ENCODE results near the gene KCNMA1.
A peak's percentile ranks its signal among the peaks of the same experiment; 100 is the strongest.

The KCNMA1 gene

DNA sequence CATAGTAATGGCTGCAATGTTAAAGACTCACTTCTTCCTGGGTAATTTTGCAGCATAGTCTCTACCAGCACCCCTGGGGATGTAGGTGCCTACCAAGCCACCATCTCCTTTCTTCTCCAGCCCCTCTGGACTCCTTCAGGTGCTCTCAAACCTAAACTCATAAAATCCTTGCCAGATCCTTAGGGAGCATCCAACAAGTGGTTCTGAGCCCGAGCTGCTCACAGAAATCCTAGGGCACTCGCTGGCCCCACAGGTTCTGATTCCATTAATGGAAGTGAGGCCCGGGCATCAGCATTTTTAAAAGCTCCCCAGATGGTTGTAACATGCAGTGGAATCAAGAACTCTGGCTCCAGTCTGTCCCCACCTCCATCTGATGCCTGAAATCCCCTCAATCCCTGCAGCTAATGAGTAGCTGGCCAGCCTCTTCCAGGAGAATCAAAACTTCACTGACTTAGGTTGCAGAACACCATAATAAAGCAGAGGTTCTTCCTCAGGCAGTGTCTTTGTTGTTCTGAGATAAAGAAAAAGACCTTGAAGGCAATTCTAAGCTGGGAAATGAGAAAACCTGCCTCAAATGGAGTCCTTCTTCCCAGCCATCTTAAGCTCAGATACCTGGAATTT is 336.8 kb downstream of the KCNMA1 start:
- H3K27ac ChIP-seq, result no peak overlapping the region
- TF ChIP-seq ZFX (IDR thresholded peaks at IDR 0.05; ENCODE audit: borderline replicate concordance) (no peak), CTCF (IDR thresholded peaks at IDR 0.05) (no peak)

DNA sequence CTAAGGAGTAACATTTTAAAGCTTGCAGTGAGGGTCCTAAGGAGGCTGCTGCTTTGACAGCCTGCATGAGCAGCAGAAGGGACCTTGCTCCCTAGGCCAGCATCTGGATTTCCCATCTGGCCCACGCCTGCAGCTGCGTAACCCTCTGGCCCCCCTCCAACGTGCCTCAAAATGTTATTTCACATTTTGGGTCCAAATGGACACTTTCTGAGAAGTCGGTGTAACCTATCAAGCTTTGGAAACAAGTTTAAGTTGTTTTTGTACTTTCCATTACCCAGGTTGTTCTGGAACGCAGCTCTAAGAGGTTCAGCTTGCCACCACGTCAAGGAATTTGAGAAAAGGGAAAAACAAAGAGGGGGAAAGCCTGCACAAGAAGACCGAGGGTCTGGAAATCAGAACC is 338.3 kb downstream of the KCNMA1 start:
- H3K27ac ChIP-seq, result no peak overlapping the region
- no peak for TF ChIP-seq ZFX (IDR thresholded peaks at IDR 0.05; ENCODE audit: borderline replicate concordance)
- TF ChIP-seq CTCF (IDR thresholded peaks at IDR 0.05), result no peak

DNA sequence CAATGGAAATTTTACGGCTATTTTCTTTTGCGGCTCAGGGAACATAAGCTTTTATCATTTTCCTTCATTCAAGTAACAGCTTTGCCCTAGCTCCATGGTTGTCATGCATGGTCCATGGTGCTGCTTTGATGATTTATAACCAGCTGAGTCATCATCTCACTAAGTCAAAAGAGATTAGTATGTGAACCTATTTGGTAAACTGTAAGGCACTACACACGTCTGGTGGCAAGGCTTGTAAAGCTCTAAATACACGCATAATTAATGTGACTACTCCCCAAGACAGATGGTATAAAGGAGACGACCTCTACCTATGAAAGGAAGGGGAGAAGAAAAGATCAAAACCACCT is 340.2 kb downstream of the KCNMA1 start:
- H3K27ac ChIP-seq, result peak overlapping the region; percentile 19; the same call in 1 of the 2 replicates
- no peak for TF ChIP-seq CTCF (IDR thresholded peaks at IDR 0.05)
- TF ChIP-seq ZFX (IDR thresholded peaks at IDR 0.05; ENCODE audit: borderline replicate concordance), result no peak

DNA sequence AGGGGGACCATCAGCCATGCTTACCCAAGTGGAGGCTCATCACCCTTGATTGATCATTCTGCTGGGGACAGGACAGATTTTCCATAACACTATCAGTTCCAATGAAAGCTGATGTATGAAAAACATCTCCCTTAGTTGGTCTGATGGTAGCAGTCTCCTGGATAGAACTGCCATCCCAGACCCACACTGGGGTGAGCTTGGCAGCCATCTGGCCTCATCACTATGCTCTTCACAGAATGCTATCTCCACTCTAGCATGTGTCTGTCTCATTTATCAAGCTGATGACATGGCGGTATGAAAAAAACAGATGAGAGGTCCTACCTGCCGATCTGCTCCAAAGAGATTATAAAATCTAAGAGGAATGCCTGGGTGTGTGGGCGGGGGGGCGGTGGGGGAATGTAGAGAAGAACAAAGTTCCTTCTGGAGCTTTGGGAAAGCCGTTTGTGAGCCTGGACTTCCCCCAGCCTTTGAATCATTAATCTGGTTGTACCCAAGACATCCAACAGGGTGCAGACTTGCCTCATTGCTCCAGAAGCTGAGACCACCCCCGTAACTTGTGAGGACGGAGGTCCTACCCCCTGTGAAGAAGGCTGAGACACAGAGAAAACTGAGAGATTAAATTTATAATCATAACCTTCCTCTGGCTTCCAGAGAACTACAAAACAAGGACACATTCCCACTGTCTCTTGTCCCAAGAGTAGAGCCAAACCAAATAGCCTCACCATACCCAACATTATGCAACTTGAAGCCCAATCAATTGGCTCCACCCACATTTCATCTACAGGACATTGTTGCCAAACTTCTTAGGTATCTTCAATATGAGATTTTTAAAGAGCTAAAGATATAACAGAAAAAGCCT is 340.8 kb downstream of the KCNMA1 start:
- peak overlapping the region; percentile 19; the same call in 1 of the 2 replicates for H3K27ac ChIP-seq
- TF ChIP-seq CTCF (IDR thresholded peaks at IDR 0.05) (0 out of 2 replicates have a peak, but pooled peaks have one; percentile 17), ZFX (IDR thresholded peaks at IDR 0.05; ENCODE audit: borderline replicate concordance) (no peak)

DNA sequence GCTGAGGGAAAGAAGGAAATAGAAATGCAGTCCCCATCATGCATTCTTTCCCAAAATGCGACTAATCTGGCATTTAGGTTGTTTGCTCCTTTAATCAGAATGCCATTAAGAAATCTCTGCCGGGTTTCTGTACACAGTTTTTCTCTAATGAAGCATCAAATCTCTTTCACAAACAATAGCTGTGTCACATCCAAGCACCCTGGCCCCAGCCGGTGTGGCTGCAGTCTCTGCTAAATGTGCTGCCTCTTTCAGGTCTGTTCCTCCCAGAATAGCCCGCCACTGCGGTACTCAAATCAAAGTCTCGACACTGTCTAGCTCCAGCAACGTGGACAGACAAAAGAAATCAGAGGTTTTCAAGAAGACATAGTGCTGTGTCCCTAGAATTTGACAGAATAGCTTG is 343.8 kb downstream of the KCNMA1 start:
- no peak for TF ChIP-seq CTCF (IDR thresholded peaks at IDR 0.05)
- TF ChIP-seq ZFX (IDR thresholded peaks at IDR 0.05; ENCODE audit: borderline replicate concordance), result no peak
- no peak overlapping the region for H3K27ac ChIP-seq

DNA sequence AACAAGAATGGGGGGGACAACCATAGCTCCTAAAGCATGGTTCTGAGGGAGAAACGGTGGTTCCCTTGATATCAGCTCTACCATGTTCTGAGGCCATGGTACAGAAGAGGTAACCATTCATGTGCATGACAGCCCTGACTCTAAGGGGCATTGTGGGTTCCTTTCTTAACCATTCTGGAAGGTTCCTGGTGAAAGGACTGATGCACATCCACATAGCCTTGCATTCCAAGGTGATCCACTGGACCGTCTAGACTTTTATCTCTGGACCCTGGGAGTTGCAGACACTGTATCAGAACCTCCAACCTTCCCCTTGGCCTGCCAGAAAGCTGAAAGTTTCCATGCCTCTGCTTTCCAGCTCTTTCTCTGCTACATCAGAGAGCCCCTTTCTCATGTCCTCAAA is 344.3 kb downstream of the KCNMA1 start:
- H3K27ac ChIP-seq, result no peak overlapping the region
- TF ChIP-seq ZFX (IDR thresholded peaks at IDR 0.05; ENCODE audit: borderline replicate concordance), result no peak
- no peak for TF ChIP-seq CTCF (IDR thresholded peaks at IDR 0.05)

Measured in 22Rv1 (cell line).